HFFc6 (cell line): ENCODE measurements around the gene QARS1. TPM values are rescaled to one million over a fixed set of nuclear protein-coding genes. Genes with fewer than 3 reads are reported as not detected.

ENCODE experiments used
- DNase-seq: peaks from one replicate; pipeline ENCODE4 v3.0.0-alpha.2; 2018
- H3K27ac Mint-ChIP-seq: 2 replicates; pipeline ENCODE4 v1.8.0; 2020; ENCODE audit warnings: mild to moderate bottlenecking, mixed read lengths
- H3K27me3 Mint-ChIP-seq: 2 replicates; pipeline ENCODE4 v1.8.0; 2021; ENCODE audit warnings: mild to moderate bottlenecking, moderate library complexity, mixed read lengths; ENCODE audit not compliant: insufficient read depth
- H3K36me3 Mint-ChIP-seq: 2 replicates; pipeline ENCODE4 v1.8.0; 2021; ENCODE audit warnings: low read depth, mixed read lengths
- H3K4me1 Mint-ChIP-seq: 2 replicates; pipeline ENCODE4 v1.8.0; 2020; ENCODE audit warnings: low read depth, mixed read lengths
- H3K4me3 Mint-ChIP-seq: 2 replicates; pipeline ENCODE4 v1.8.0; 2020; ENCODE audit warnings: mild to moderate bottlenecking, moderate library complexity, mixed read lengths
- H3K9me3 Mint-ChIP-seq: 2 replicates; pipeline ENCODE4 v1.8.0; 2020; ENCODE audit warnings: mild to moderate bottlenecking, mixed read lengths
- CTCF ChIP-seq: fragments of 200-600 bp; sonication (generic); IDR thresholded peaks from 2 replicates; pipeline ENCODE4 v1.5.0; 2021; ENCODE audit warnings: antibody characterized with exemption, mild to moderate bottlenecking
- microRNA-seq: library from miRNA; unstranded; fragments of <30 nt; microRNA quantifications from one replicate; pipeline ENCODE4, GENCODE V29; 2019
- total RNA-seq, 6 experiments: library from RNA; stranded (reverse); fragmentation: NEBNext Ultra II Directional; extraction: Animal tissue kit (Norgen Biotek cat#: 25700); gene quantifications; 2 replicates in 1 of 6; 3 replicates in 5 of 6; pipeline ENCODE4 v1.2.3, GENCODE V29; 2021

QARS1 gene
- total RNA-seq, 6 experiments from 2014 or later, result 183 to 263 (median 237) TPM

- Mint-ChIP-seq H3K27me3 (no peaks in the 10 kb centered on the region), H3K27ac (no peak overlapping the region), H3K4me3 (no peak overlapping the region), H3K9me3 (no peaks in the 10 kb centered on the region), H3K4me1 (no peaks in the 10 kb centered on the region), H3K36me3 (peaks cover 8% of the 10 kb centered on the region; the same call in 1 of the 2 replicates)
- no peak for DNase-seq
- no peak for TF ChIP-seq CTCF
These were observed 28.4 kb downstream of the QARS1 start for GRCh38 chr3:49076116-49076515.

- TF ChIP-seq CTCF, result no peak
- H3K27me3 Mint-ChIP-seq, result peaks cover 4% of the 10 kb centered on the region
- H3K4me3 Mint-ChIP-seq, result no peak overlapping the region
- H3K36me3 Mint-ChIP-seq, result peaks cover 16% of the 10 kb centered on the region
- no peak for DNase-seq
- H3K4me1 Mint-ChIP-seq, result peaks cover 10% of the 10 kb centered on the region
- no peak overlapping the region for H3K27ac Mint-ChIP-seq
- H3K9me3 Mint-ChIP-seq, result no peaks in the 10 kb centered on the region
These were observed 46.5 kb downstream of the QARS1 start for GRCh38 chr3:49058011-49058410.

- H3K4me1 Mint-ChIP-seq, result peaks cover 10% of the 10 kb centered on the region
- no peak for TF ChIP-seq CTCF
- peaks cover 21% of the 10 kb centered on the region for H3K36me3 Mint-ChIP-seq
- H3K27ac Mint-ChIP-seq, result no peak overlapping the region
- H3K4me3 Mint-ChIP-seq, result no peak overlapping the region
- H3K27me3 Mint-ChIP-seq, result peaks cover 4% of the 10 kb centered on the region
- no peak for DNase-seq
- no peaks in the 10 kb centered on the region for H3K9me3 Mint-ChIP-seq
These were observed 47.3 kb downstream of the QARS1 start for GRCh38 chr3:49057268-49057667.

- TF ChIP-seq CTCF, result no peak
- no peak for DNase-seq
These were observed 50.2 kb downstream of the QARS1 start for GRCh38 chr3:49054344-49054862.

GRCh38 chr3:49053543-49053942 lies 51.0 kb downstream of the QARS1 start:
- DNase-seq, result no peak
- no peak for TF ChIP-seq CTCF
- Mint-ChIP-seq H3K4me3 (no peak overlapping the region), H3K4me1 (peaks cover 18% of the 10 kb centered on the region), H3K36me3 (peaks cover 36% of the 10 kb centered on the region), H3K9me3 (no peaks in the 10 kb centered on the region), H3K27me3 (peaks cover 6% of the 10 kb centered on the region), H3K27ac (no peak overlapping the region)

More at GRCh38 chr3:49054344-49054862, 50.2 kb downstream of the QARS1 start:
- peaks cover 18% of the 10 kb centered on the region for H3K4me1 Mint-ChIP-seq
- no peak overlapping the region for H3K4me3 Mint-ChIP-seq
- no peak overlapping the region for H3K27ac Mint-ChIP-seq
- peaks cover 36% of the 10 kb centered on the region for H3K36me3 Mint-ChIP-seq
- H3K27me3 Mint-ChIP-seq, result peaks cover 4% of the 10 kb centered on the region
- no peaks in the 10 kb centered on the region for H3K9me3 Mint-ChIP-seq

Small RNA genes lying within 50 kb of the gene (microRNA-seq; reads per million reads assigned to microRNA genes)
- not detected for gene MIR6890

Other genes with a start within 250 kb of the QARS1 start
- gene SLC25A20, start 205.9 kb downstream of the QARS1 start, total RNA-seq, result 10 to 100 TPM; 20.4 to 25.2 (median 22.0) TPM
- 10 to 100 TPM; 60.0 to 71.6 (median 68.3) TPM for gene ARIH2, start 185.9 kb downstream of the QARS1 start, total RNA-seq
- 10 to 100 TPM; 29.1 to 41.4 (median 31.6) TPM for gene P4HTM, start 114.5 kb downstream of the QARS1 start, total RNA-seq
- gene WDR6, start 97.4 kb downstream of the QARS1 start, total RNA-seq, result 100 to 1,000 TPM; 107 to 123 (median 115) TPM
- gene DALRD3, start 86.2 kb downstream of the QARS1 start, total RNA-seq, result 10 to 100 TPM; 25.3 to 33.9 (median 29.5) TPM
- gene NDUFAF3, start 82.6 kb downstream of the QARS1 start, total RNA-seq, result 100 to 1,000 TPM; 129 to 164 (median 153) TPM
- gene IMPDH2, start 75.4 kb downstream of the QARS1 start, total RNA-seq, result 100 to 1,000 TPM; 195 to 228 (median 202) TPM
- gene QRICH1, start 10.7 kb downstream of the QARS1 start, total RNA-seq, result 100 to 1,000 TPM in 2 of 6 experiments, 10 to 100 TPM in 4; 88.7 to 106 (median 94.6) TPM
- 10 to 100 TPM; 35.2 to 49.2 (median 42.6) TPM for gene USP19, start 16.1 kb upstream of the QARS1 start, total RNA-seq
- 100 to 1,000 TPM; 432 to 518 (median 449) TPM for gene LAMB2, start 28.3 kb upstream of the QARS1 start, total RNA-seq
- gene CCDC71, start 61.6 kb upstream of the QARS1 start, total RNA-seq, result 10 to 100 TPM; 20.0 to 23.7 (median 21.9) TPM
- gene KLHDC8B, start 66.8 kb upstream of the QARS1 start, total RNA-seq, result 10 to 100 TPM; 16.7 to 22.0 (median 19.6) TPM
- gene C3orf62, start 172.5 kb upstream of the QARS1 start, total RNA-seq, result 1 to 10 TPM; 2.4 to 3.5 (median 2.9) TPM
- gene USP4, start 235.3 kb upstream of the QARS1 start, total RNA-seq, result 10 to 100 TPM; 41.4 to 48.3 (median 44.8) TPM